Right lobe of liver (tissue), 6 donors: ENCODE measurements around the gene TTC23. TPM values are rescaled to one million over a fixed set of nuclear protein-coding genes. Genes with fewer than 3 reads are reported as not detected.

Experiments used
- ATAC-seq, 4 donors: fragments of 200-7000 bp; cut with Tn5 transposase; one replicate each; pipeline ENCODE4 v1.9.1; 2020; ENCODE audit warnings: mild to moderate bottlenecking in 4 of 4, moderate library complexity in 4 of 4
- DNase-seq, 3 donors: peaks; one replicate each; pipeline ENCODE4 v3.0.0-alpha.2; 2020
- H3K27ac ChIP-seq, 3 donors: fragments of 200-600 bp; one replicate each; pipeline ENCODE4 v1.8.0; 2022
- H3K27me3 ChIP-seq, 2 donors: fragments of 200-600 bp; one replicate each; pipeline ENCODE4 v1.8.0; 2022
- H3K36me3 ChIP-seq, 4 donors: fragments of 200-600 bp; sonication (generic) in 1 of 4; one replicate each; pipeline versions ENCODE4 v1.5.1 to v1.8.0; 2017 to 2022; ENCODE audit warnings: control low read depth in 1 of 4
- H3K4me1 ChIP-seq, 4 donors: fragments of 200-600 bp; sonication (generic) in 1 of 4; one replicate each; pipeline versions ENCODE4 v1.5.1 to v1.8.0; 2017 to 2022; ENCODE audit warnings: control low read depth in 1 of 4
- H3K4me3 ChIP-seq, 3 donors: fragments of 200-600 bp; one replicate each; pipeline ENCODE4 v1.8.0; 2022
- H3K9me3 ChIP-seq, 4 donors: fragments of 200-600 bp; sonication (generic) in 1 of 4; one replicate each; pipeline versions ENCODE4 v1.5.1 to v1.8.0; 2017 to 2022; ENCODE audit warnings: control low read depth in 1 of 4
- CTCF ChIP-seq, 4 donors: fragments of 200-600 bp in 3 of 4; fragments of 450-650 bp in 1 of 4; IDR thresholded peaks; one replicate each; pipeline versions ENCODE4 v1.5.1 to v1.8.0; 2016 to 2022; ENCODE audit warnings: antibody characterized with exemption in 4 of 4, mild to moderate bottlenecking in 2 of 4
- POLR2A ChIP-seq: fragments of 450-650 bp; IDR thresholded peaks from one replicate; pipeline ENCODE4 v1.6.1; 2017; ENCODE audit warnings: antibody characterized with exemption, mild to moderate bottlenecking
- WGBS: methylation state at CpG from one replicate; pipeline ENCODE4 v1.1.6; 2018; ENCODE audit warnings: low coverage, low lambda C conversion rate; ENCODE audit not compliant: insufficient coverage; ENCODE audit errors: missing lambda C conversion rate; 5-methylcytosine and 5-hydroxymethylcytosine counted together
- intact Hi-C, 2 donors: fragments of 100-400 bp; cut with DNase I; formaldehyde crosslinking; loops; one replicate each; pipeline versions ENCODE4 v1.11.2 to v1.14.1; 2022
- total RNA-seq, 6 experiments: library from RNA; depleted of rRNA in 2 of 6; stranded (reverse); fragments of >200 nt in 2 of 6; fragmentation: NEBNext Ultra II Directional in 3 of 6; extraction: Animal tissue kit (Norgen Biotek cat#: 25700) in 3 of 6; gene quantifications; one replicate each; pipeline versions ENCODE4 v1.1.0 to v1.2.4, GENCODE V29; 2016 to 2023
- donor health status: DM: no; HTN: yes; CAD: no.
- donor health status: DM: no; HTN: no; CAD: no.
- donor health status: DM: no; HTN: no; CAD: no.
- donor health status: DM: no; HTN: yes; CAD: no.
- donor health status: DM: no; HTN: yes; CAD: no.

TTC23 gene
- total RNA-seq, 6 experiments from 2014 or later, result 6.1 to 18.4 (median 9.1) TPM

DNA sequence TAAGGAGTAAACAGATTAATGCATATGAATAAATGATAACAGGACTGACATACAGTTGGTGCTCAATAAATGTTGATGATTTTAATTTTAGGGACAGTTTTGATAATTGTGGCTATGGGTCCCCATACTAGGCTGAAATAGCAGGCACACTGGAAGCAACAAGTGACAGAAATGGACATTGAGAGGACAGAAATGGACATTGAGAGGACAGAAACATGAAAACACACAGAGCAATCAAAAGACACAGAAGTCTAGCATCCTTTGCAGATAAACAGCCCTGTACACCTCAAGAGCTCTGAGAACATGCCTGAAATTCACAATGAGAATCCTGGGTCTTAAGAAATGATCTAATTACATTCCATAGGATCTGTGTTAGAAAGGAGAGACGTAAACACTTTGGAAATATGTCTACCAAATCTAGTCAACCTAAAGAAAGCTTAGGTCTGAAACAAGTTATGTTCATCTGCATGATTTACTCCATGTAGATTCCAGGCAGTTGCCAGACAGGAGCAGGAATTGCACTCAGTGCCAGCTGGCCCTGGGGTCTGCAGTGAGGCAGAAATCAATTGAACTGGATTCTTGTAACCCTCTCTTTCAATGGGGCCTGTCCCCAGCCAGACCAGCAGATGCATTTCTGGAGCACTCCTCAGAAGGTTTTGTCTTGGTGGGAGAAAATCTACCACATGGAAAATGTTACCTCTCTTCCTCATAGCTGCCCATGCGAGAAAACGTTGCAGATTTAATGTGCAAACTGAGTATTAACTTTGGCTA, 84.2 kb downstream of the TTC23 start:
- WGBS, result 100% methylated on average over 1 of the region's 3 CpGs
- TF ChIP-seq POLR2A (no peak), CTCF (IDR thresholded peaks at IDR 0.05) (no peak)
- peaks cover 0 to 4% (median 0%) of the 10 kb centered on the region in 4 donors for H3K36me3 ChIP-seq

DNA sequence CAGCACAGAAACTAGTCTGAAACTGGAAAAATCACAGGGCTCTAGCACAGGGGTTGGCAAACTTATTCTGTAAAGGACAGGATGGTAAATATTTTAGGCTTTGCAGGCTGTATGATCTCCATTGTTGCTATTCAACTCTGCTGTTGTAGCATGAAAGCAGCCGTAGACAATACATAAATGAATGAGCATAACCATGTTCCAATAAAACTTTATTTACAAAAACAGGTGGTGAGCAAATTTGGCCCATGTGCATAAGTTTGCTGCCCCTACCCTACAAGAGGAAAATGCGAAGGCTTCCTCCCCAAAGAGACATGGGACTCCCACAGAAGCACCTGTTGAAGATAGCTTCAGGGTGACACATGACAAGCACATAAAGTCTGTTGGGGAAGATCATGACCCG, 85.3 kb downstream of the TTC23 start:
- ATAC-seq (no peak), DNase-seq (no peak)
- Histone ChIP-seq H3K9me3 (no peaks in the 10 kb centered on the region), H3K4me1 (no peaks in the 10 kb centered on the region), H3K27me3 (no peaks in the 10 kb centered on the region), H3K27ac (no peak overlapping the region), H3K4me3 (no peak overlapping the region), H3K36me3 (peaks cover 0 to 4% (median 0%) of the 10 kb centered on the region in 4 donors)
- intact Hi-C loops, result no loop called here
- WGBS, result 95% methylated on average over 3 of the region's 3 CpGs
- TF ChIP-seq CTCF (IDR thresholded peaks at IDR 0.05) (no peak), POLR2A (no peak)

More for the DNA sequence above, 84.2 kb downstream of the TTC23 start:
- no peak for ATAC-seq
- Histone ChIP-seq H3K4me3 (no peak overlapping the region), H3K27ac (no peak overlapping the region), H3K9me3 (no peaks in the 10 kb centered on the region), H3K27me3 (no peaks in the 10 kb centered on the region), H3K4me1 (no peaks in the 10 kb centered on the region)
- no peak for DNase-seq
- intact Hi-C loops, result no loop called here

- 100% methylated on average over 3 of the region's 4 CpGs for WGBS
- H3K4me1 ChIP-seq, result no peaks in the 10 kb centered on the region
- H3K9me3 ChIP-seq, result no peaks in the 10 kb centered on the region
- H3K27ac ChIP-seq, result no peak overlapping the region
- peaks cover 0 to 4% (median 0%) of the 10 kb centered on the region in 4 donors for H3K36me3 ChIP-seq
- no peaks in the 10 kb centered on the region for H3K27me3 ChIP-seq
- intact Hi-C loops, result no loop called here
- DNase-seq (no peak), ATAC-seq (peak in 1 of 4 donors; percentile 53)
- TF ChIP-seq POLR2A (no peak), CTCF (IDR thresholded peaks at IDR 0.05) (no peak)
- H3K4me3 ChIP-seq, result no peak overlapping the region
These were observed 85.9 kb downstream of the TTC23 start for GRCh38 chr15:99163271-99164062.

DNA sequence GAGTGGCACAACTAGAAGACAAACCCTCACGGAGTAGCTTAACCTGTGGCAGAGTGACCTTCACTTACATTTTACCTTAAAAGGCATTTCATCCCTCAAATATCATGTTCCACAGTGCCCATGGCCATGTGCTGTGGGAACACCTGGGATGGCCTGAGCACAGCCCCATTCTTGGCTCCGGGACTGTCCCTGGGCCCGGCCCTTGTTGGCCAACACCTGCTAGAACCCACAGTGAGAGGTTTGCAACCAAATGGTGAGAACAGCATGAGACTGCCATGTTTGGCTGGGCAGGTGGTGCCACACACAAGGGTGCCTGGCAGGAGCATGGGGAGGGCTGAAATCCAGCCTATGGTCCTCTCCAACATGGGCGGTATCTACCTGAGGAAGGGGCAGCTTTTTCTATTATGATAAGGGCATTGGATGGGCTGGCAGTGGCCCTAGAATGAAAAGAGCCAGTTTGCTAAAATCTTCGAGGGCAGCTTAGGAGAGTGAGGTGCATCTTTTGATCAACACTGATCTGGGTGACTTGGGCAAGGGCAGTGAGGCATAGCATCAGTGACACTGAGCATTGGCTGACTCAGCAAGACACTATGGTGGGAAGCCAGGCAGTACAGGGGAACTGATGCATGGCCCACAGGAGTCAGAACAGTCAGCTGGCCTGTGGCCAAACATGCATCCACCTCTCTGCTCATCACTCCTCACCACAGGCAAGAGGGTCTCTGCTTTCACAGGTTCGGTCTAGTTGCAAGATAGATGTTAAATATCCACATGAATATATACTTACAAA, 90.6 kb downstream of the TTC23 start:
- no peak for DNase-seq
- peaks cover 0 to 4% (median 0%) of the 10 kb centered on the region in 4 donors for H3K36me3 ChIP-seq
- no peak overlapping the region for H3K27ac ChIP-seq
- TF ChIP-seq POLR2A, result no peak
- no peak for TF ChIP-seq CTCF (IDR thresholded peaks at IDR 0.05)
- no peak overlapping the region for H3K4me3 ChIP-seq
- WGBS, result 100% methylated on average over 1 of the region's 6 CpGs
- no peak for ATAC-seq
- H3K27me3 ChIP-seq, result no peaks in the 10 kb centered on the region
- H3K9me3 ChIP-seq, result no peaks in the 10 kb centered on the region
- peaks cover 0 to 17% (median under 1%) of the 10 kb centered on the region in 4 donors for H3K4me1 ChIP-seq
- intact Hi-C loops, result no loop called here
